ENCODE data around the gene ALPI.

The ALPI gene

GRCh38 chr2:232485757-232486557, 30.0 kb downstream of the ALPI start:
- DNase-seq (ENCODE audit: low read depth) = no peak

- no peak for DNase-seq (ENCODE audit: low read depth)
Observed at GRCh38 chr2:232486558-232487384, 30.8 kb downstream of the ALPI start.

GRCh38 chr2:232487385-232488096, 31.6 kb downstream of the ALPI start, which contains the start of gene ECEL1:
TSS of gene ECEL1 (minus strand) at chr2:232487834. CDS start at chr2:232486653, 1,181 bp downstream.
- DNase-seq (ENCODE audit: low read depth) = no peak

- DNase-seq (ENCODE audit: low read depth) = no peak
Observed at GRCh38 chr2:232488097-232488711, 32.3 kb downstream of the ALPI start.

- no peak for DNase-seq (ENCODE audit: low read depth)
Observed at GRCh38 chr2:232488721-232489300, 32.9 kb downstream of the ALPI start.

- DNase-seq (ENCODE audit: low read depth) = no peak
Observed at GRCh38 chr2:232489516-232490220, 33.7 kb downstream of the ALPI start.

- no peak for DNase-seq (ENCODE audit: low read depth)
Observed at GRCh38 chr2:232490221-232491138, 34.5 kb downstream of the ALPI start.

GRCh38 chr2:232491139-232491780, 35.3 kb downstream of the ALPI start:
- no peak for DNase-seq (ENCODE audit: low read depth)

GRCh38 chr2:232492236-232492848, 36.4 kb downstream of the ALPI start:
- DNase-seq (ENCODE audit: low read depth) = no peak

GRCh38 chr2:232492963-232493700, 37.2 kb downstream of the ALPI start:
- DNase-seq (ENCODE audit: low read depth) = no peak

GRCh38 chr2:232493701-232494474, 37.9 kb downstream of the ALPI start:
- no peak for DNase-seq (ENCODE audit: low read depth)

GRCh38 chr2:232494542-232494941, 38.6 kb downstream of the ALPI start:
- no peak for DNase-seq (ENCODE audit: low read depth)

- DNase-seq (ENCODE audit: low read depth) = no peak
Observed at GRCh38 chr2:232495292-232495691, 39.3 kb downstream of the ALPI start.

GRCh38 chr2:232496501-232497270, 40.7 kb downstream of the ALPI start:
- DNase-seq (ENCODE audit: low read depth) = no peak

GRCh38 chr2:232497348-232497747, 41.4 kb downstream of the ALPI start:
- no peak for DNase-seq (ENCODE audit: low read depth)

GRCh38 chr2:232498452-232498851, 42.5 kb downstream of the ALPI start:
- DNase-seq (ENCODE audit: low read depth) = no peak

- DNase-seq (ENCODE audit: low read depth) = no peak
Observed at GRCh38 chr2:232501331-232501771, 45.4 kb downstream of the ALPI start.
